Measurements from ENCODE around the gene DPP6. TPM values are rescaled to one million over a fixed set of nuclear protein-coding genes. Genes with fewer than 3 reads are reported as not detected.
"Not testable (repeated sequence)": the region's sequence is repeated elsewhere in the genome, so short reads cannot be mapped to it uniquely, and the experiment has no call there.

The DPP6 gene
- total and polyA plus RNA-seq, 5 donors = 0.07 to 0.35 (median 0.11) TPM; not detected in 2

- H3K4me3 ChIP-seq (ENCODE audit: low read length); DNase-seq; H3K27me3 ChIP-seq (ENCODE audit: control insufficient read depth, insufficient read depth); H3K9me3 ChIP-seq (ENCODE audit: control insufficient read depth, low read length); H3K27ac ChIP-seq (ENCODE audit: low read length); ATAC-seq; H3K4me1 ChIP-seq (ENCODE audit: control insufficient read depth, insufficient read depth, low read length); intact Hi-C loops (cut with DNase I): not testable (repeated sequence)
- 74% methylated on average over 3 of the region's 3 CpGs for WGBS
These were observed 28.1 kb downstream of the DPP6 start for GRCh38 chr7:154080249-154080648.

DNA sequence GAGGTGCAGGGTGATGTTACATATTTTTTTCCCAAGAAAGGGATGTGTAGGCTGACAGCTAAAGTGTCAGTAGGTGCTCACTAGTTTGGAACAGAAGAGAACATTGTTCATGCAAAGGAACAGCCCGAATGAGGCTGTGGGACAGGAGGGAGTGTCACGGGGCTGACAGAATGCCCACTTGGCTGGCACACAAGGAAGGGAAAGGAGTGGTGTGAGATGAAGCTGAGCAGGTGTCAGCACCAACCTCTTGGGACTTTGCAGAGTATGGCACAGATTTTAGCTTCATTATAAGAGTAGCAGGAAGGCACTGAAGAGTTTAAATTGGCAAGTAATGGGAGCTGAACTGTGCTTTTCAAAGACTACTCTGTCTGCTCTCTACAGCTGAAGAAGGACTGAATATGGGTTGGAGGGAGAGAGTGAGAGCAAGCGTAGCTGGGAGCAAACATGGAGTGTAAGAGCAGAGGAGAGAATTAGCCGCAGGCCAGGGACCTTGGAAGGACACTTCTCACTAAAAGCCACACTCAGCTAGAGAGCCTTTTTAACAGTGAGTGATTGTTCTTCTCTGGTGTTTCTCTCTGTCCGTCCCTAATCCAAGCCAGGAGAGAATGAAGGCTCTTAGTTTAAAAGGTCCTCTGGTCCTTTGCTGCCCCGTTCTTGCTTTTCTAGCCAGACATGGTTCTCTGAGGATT is 35.0 kb downstream of the DPP6 start:
- H3K27ac ChIP-seq (ENCODE audit: low read length); H3K27me3 ChIP-seq (ENCODE audit: control insufficient read depth, insufficient read depth); DNase-seq; H3K4me3 ChIP-seq (ENCODE audit: low read length); intact Hi-C loops (cut with DNase I); H3K4me1 ChIP-seq (ENCODE audit: control insufficient read depth, insufficient read depth, low read length); H3K9me3 ChIP-seq (ENCODE audit: control insufficient read depth, low read length): not testable (repeated sequence)
- WGBS = 54% methylated on average over 4 of the region's 6 CpGs
- ATAC-seq = peak; percentile 63 to 83

DNA sequence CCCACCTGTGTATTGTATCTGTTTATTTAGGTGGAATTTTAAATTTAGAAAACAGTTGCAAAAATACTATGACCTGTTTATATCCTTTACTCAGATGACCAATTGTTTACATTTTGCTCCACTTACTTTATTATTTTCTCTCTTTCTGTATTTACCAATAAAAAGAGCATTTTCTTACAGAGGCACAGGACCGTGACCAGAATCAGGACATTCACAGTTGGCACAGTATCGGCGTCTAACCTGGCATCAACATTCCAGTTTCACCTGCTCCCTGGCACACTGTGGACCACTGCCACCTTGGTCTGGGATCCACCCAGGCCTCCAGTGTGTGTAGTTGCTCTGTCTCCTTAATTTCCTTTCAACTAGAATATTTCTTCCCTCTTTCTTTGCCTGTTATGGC is 39.9 kb downstream of the DPP6 start:
- H3K27ac ChIP-seq (ENCODE audit: low read length); DNase-seq; H3K9me3 ChIP-seq (ENCODE audit: control insufficient read depth, low read length); intact Hi-C loops (cut with DNase I); H3K4me1 ChIP-seq (ENCODE audit: control insufficient read depth, insufficient read depth, low read length); H3K27me3 ChIP-seq (ENCODE audit: control insufficient read depth, insufficient read depth); ATAC-seq; H3K4me3 ChIP-seq (ENCODE audit: low read length): not testable (repeated sequence)
- WGBS = 95% methylated on average over 3 of the region's 3 CpGs

DNA sequence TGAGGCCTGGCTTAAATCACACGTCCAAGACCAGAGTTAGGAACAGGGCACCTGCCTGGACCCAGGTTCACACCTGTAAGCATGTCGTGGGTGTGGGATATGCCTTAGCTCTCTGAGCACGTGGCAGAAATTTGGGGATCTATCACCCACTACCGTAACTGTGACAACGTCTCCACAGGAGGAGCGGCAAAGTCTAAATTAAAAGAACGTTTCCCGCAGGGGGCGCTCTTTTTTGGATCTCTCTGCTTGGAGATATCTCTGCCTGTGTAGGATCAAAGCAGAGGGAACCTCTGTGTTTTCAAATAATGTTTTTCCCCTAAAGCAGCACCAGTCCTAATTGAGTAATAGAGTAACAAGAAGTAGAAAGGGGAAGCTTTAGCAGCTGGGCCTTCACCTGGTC is 43.0 kb downstream of the DPP6 start:
- 45% methylated on average over 9 of the region's 9 CpGs for WGBS
- DNase-seq; H3K27ac ChIP-seq (ENCODE audit: low read length); H3K4me3 ChIP-seq (ENCODE audit: low read length); H3K9me3 ChIP-seq (ENCODE audit: control insufficient read depth, low read length); H3K4me1 ChIP-seq (ENCODE audit: control insufficient read depth, insufficient read depth, low read length); H3K27me3 ChIP-seq (ENCODE audit: control insufficient read depth, insufficient read depth); intact Hi-C loops (cut with DNase I); ATAC-seq: not testable (repeated sequence)

- intact Hi-C loops (cut with DNase I); H3K27me3 ChIP-seq (ENCODE audit: control insufficient read depth, insufficient read depth); DNase-seq; H3K4me3 ChIP-seq (ENCODE audit: low read length); ATAC-seq; H3K4me1 ChIP-seq (ENCODE audit: control insufficient read depth, insufficient read depth, low read length); H3K27ac ChIP-seq (ENCODE audit: low read length); H3K9me3 ChIP-seq (ENCODE audit: control insufficient read depth, low read length): not testable (repeated sequence)
- 58% methylated on average over 9 of the region's 9 CpGs for WGBS
These were observed 52.9 kb downstream of the DPP6 start for GRCh38 chr7:154105063-154105462.

DNA sequence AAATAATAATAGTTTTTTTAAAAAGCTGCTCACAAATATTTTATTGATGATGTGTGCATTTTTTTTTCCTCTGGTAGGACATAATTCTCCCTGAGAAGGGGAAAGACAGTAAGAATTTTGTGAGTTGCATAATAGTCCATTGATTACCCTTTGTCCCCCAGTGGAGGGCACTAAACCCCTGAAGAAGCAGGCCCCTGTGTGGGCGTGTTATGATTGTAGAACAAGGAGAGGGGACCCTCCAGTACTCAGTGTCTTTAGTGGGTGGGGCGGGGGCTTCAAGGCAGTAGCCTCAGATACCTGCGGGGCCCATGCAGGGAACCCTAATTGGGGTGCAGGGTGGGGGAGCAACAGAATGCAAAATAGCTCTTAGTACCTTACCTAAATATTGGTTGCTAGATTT is 57.4 kb downstream of the DPP6 start:
- DNase-seq; H3K4me1 ChIP-seq (ENCODE audit: control insufficient read depth, insufficient read depth, low read length); intact Hi-C loops (cut with DNase I); ATAC-seq; H3K9me3 ChIP-seq (ENCODE audit: control insufficient read depth, low read length); H3K27me3 ChIP-seq (ENCODE audit: control insufficient read depth, insufficient read depth); H3K27ac ChIP-seq (ENCODE audit: low read length); H3K4me3 ChIP-seq (ENCODE audit: low read length): not testable (repeated sequence)
- no CpG with 5 or more reads among the region's 3 CpGs for WGBS

DNA sequence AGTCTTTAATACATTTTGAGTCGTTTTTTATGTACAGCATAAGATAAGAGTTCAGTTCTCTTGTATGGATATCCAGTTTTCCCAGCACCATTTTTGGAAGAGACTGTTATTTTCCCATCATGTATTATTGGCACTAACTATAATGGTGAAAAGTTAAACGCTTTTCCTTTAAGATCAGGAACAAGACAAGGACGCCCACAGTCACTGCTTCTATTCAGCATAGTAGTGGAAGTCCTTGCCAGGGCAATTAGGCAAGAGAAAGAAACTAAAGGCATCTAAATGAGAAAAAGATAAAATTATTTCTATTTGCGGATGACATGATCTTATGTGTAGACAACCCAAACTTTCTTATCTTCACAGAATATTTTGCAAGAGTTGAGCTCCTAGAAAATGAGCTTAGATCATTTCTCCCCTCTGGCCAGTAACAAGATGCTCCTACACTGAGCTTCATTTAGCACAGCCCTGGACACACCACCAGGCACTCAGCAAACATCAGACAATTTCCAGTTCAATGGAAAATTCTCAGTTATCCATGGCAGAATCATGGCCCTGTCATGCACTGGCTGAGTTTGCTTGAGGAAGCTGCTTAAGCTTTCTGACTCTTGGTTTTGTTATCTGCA is 61.6 kb downstream of the DPP6 start:
- WGBS = 53% methylated on average over 4 of the region's 4 CpGs
- intact Hi-C loops (cut with DNase I) = not testable (repeated sequence)
- peak in 1 of 2 donors; percentile 24 for ATAC-seq

DNA sequence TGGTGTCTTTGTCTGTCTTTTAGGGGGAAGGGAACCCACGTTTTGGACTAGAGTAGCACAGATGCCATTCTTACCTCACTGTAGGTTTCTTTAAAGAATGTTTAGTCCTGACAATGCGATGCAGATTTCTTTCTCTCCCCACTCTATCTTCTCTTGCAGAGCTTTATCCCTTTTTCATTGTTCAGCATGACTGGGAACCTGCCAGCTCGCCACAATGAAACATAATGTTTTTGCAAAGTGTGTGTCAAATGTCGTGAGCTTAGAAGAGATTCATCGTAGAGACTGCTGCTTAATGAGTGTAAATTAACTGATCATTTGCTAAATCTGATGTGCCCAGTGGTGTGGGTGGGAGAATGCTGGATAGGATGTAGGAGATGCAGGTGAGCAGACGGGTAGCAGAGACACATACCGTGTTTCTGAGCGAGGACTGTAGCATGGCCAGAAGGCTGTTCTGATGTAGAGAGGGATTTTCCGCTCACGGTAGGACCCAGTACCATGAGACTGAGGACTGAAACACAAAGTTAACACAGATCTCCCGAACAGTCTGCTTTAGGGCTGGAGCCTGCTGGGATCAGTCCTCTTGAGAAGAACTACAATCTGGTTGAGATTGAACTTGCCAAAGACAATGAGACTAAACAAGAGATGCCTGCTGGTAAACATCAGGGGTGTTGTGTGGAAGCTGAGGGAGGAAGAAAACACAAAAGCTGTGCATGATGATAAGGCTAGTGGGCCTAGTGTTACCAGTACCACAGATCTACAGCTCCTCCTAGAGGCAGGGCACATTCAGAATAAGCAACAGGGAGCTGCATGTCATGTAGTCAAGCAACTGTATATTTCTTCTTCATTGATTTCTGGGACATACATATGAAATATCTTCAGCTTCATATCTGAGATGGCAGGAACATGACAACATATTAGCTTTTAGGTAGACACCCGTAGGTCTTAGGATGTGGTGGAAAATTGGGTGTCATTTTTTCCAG is 65.5 kb downstream of the DPP6 start:
- 74% methylated on average over 11 of the region's 12 CpGs for WGBS
- ATAC-seq; H3K4me1 ChIP-seq (ENCODE audit: control insufficient read depth, insufficient read depth, low read length); DNase-seq; H3K9me3 ChIP-seq (ENCODE audit: control insufficient read depth, low read length); intact Hi-C loops (cut with DNase I); H3K27me3 ChIP-seq (ENCODE audit: control insufficient read depth, insufficient read depth); H3K27ac ChIP-seq (ENCODE audit: low read length); H3K4me3 ChIP-seq (ENCODE audit: low read length): not testable (repeated sequence)

More for the DNA sequence above, 61.6 kb downstream of the DPP6 start:
- H3K4me1 ChIP-seq (ENCODE audit: control insufficient read depth, insufficient read depth, low read length); H3K9me3 ChIP-seq (ENCODE audit: control insufficient read depth, low read length); DNase-seq; H3K27ac ChIP-seq (ENCODE audit: low read length); H3K27me3 ChIP-seq (ENCODE audit: control insufficient read depth, insufficient read depth); H3K4me3 ChIP-seq (ENCODE audit: low read length): not testable (repeated sequence)

DNA sequence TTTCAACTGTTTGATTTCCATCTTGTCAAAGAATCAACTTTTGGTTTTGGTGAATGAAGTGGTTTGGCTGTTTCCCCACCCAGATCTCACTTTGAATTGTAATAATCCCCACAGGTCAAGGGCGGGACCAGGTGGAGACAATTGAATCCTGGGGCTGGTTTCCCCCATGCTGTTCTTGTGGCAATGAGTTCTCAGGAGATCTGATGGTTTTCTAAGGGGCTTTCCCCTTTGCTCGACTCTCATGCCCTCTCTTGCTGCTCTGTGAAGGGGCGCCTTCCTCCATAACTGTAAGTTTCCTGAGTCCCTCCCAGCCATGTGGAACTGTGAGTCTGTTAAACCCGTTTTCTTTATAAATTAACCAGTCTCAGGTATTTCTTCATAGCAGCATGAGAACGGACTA is 68.6 kb downstream of the DPP6 start:
- DNase-seq; H3K27ac ChIP-seq (ENCODE audit: low read length); H3K9me3 ChIP-seq (ENCODE audit: control insufficient read depth, low read length); H3K4me3 ChIP-seq (ENCODE audit: low read length); intact Hi-C loops (cut with DNase I); ATAC-seq; H3K4me1 ChIP-seq (ENCODE audit: control insufficient read depth, insufficient read depth, low read length); H3K27me3 ChIP-seq (ENCODE audit: control insufficient read depth, insufficient read depth): not testable (repeated sequence)
- 74% methylated on average over 5 of the region's 5 CpGs for WGBS

- H3K9me3 ChIP-seq (ENCODE audit: control insufficient read depth, low read length); ATAC-seq; H3K27me3 ChIP-seq (ENCODE audit: control insufficient read depth, insufficient read depth); H3K27ac ChIP-seq (ENCODE audit: low read length); DNase-seq; H3K4me1 ChIP-seq (ENCODE audit: control insufficient read depth, insufficient read depth, low read length); H3K4me3 ChIP-seq (ENCODE audit: low read length); intact Hi-C loops (cut with DNase I): not testable (repeated sequence)
- 81% methylated on average over 7 of the region's 10 CpGs for WGBS
These were observed 70.5 kb downstream of the DPP6 start for GRCh38 chr7:154122720-154123119.

DNA sequence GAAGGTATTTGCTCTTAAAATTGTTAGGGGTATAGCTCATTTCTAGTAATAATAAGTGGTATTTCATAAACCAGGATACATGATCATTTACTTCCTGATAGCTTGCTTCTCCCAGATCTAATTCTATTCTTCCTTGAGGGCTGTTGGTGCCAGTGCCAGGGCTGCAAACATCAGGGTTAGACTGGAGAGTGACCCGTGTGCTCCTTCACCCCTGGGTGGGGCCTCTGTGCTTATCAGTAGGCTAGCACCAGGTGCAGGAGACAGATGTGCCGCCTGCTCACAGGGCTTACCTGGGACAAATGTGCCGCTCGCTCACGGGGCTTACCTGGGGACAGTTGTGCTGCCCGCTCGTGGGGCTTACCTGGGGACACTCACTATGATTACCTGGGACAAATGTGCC is 71.2 kb downstream of the DPP6 start:
- H3K27me3 ChIP-seq (ENCODE audit: control insufficient read depth, insufficient read depth); H3K4me3 ChIP-seq (ENCODE audit: low read length); DNase-seq; H3K27ac ChIP-seq (ENCODE audit: low read length); ATAC-seq; H3K4me1 ChIP-seq (ENCODE audit: control insufficient read depth, insufficient read depth, low read length); H3K9me3 ChIP-seq (ENCODE audit: control insufficient read depth, low read length); intact Hi-C loops (cut with DNase I): not testable (repeated sequence)
- 89% methylated on average over 7 of the region's 7 CpGs for WGBS
